ENCODE data around the gene MINDY4. TPM values are rescaled to one million over a fixed set of nuclear protein-coding genes. Genes with fewer than 3 reads are reported as not detected.

Gene MINDY4
- total RNA-seq, 1 experiment from 2014 or later: 3.0 TPM

DNA sequence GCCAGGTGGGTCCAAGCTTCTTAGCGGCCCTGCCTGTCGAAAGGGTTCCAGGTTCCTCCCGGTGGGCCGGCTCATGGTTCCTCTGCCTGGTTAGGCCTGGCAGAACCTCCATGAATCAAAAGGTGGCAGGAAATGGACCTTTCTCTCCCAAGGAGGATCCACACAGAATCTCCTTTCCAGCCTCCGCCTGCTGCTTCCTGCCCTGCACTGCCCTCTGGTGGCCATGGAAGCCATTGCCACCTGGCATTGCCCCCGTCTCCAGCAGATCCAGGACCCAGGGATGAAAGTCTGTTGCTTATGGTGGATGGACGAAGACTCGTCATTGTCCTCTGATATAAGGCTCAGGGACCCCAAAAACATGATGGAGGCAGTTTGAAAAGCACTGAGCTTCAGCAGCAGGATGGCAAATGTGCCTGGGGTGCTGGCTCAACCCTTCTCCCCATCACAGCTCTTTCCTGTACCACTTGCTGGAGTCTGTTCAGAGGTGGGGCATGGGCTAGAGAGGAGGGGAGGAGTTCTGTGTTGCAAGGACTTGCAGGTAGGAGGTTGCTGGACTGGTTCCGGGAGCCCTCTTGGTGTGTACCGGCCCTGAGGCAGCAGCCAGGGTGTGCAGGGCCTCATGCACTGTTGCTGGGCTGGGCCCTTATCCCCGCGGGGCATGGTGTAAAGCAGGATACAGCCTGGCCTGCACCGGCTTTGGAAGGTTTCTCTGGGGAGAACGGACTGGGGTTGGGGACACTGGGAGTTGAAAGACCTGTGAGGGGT lies 30.6 kb upstream of the MINDY4 start:
- Histone ChIP-seq H3F3A (ENCODE audit: low read length, unreplicated experiment) (no peaks in the 10 kb centered on the region), H3K27me3 (ENCODE audit: low read length) (peaks cover 18% of the 10 kb centered on the region), H2AFZ (ENCODE audit: low read length) (no peak overlapping the region), H3K79me2 (ENCODE audit: low read length) (no peaks in the 10 kb centered on the region), H3K36me3 (ENCODE audit: low read depth, low read length) (no peaks in the 10 kb centered on the region), H3K9ac (ENCODE audit: low read length) (no peak overlapping the region), H3K4me3 (ENCODE audit: low read length) (no peak overlapping the region), H4K20me1 (ENCODE audit: low read length) (no peaks in the 10 kb centered on the region), H3K27ac (ENCODE audit: low read length) (no peak overlapping the region), H3K9me3 (ENCODE audit: low read length) (no peaks in the 10 kb centered on the region), H3K4me1 (ENCODE audit: insufficient read depth, low read length) (no peaks in the 10 kb centered on the region), H3K4me2 (ENCODE audit: low read length) (no peak overlapping the region), H3K9me2 (replicated peaks; ENCODE audit: low read length) (no peaks in the 10 kb centered on the region)
- ChIA-PET POLR2A (ENCODE audit: unreplicated experiment) (no interaction called here), CTCF (interaction anchor here (0.6 kb wide), 1 partner anchor 56 kb away, joined by 3 read pairs; no protein-coding TSS in a partner anchor)
- intact Hi-C loops (cut with micrococcal nuclease): loop anchor here (5.0 kb wide), 1 partner anchor 93 kb away; no protein-coding TSS in a partner anchor
- ATAC-seq (peak; percentile 85), DNase-seq (peak; percentile 80)
- TF ChIP-seq, protein P1, sequence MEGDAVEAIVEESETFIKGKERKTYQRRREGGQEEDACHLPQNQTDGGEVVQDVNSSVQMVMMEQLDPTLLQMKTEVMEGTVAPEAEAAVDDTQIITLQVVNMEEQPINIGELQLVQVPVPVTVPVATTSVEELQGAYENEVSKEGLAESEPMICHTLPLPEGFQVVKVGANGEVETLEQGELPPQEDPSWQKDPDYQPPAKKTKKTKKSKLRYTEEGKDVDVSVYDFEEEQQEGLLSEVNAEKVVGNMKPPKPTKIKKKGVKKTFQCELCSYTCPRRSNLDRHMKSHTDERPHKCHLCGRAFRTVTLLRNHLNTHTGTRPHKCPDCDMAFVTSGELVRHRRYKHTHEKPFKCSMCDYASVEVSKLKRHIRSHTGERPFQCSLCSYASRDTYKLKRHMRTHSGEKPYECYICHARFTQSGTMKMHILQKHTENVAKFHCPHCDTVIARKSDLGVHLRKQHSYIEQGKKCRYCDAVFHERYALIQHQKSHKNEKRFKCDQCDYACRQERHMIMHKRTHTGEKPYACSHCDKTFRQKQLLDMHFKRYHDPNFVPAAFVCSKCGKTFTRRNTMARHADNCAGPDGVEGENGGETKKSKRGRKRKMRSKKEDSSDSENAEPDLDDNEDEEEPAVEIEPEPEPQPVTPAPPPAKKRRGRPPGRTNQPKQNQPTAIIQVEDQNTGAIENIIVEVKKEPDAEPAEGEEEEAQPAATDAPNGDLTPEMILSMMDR (conservative IDR thresholded peaks at IDR 0.05; ENCODE audit: low read depth, low read length): peak; percentile 94
- TF ChIP-seq EZH2 (IDR thresholded peaks at IDR 0.05; ENCODE audit: low read length, unreplicated experiment) (no peak), EZH2phosphoT487 (IDR thresholded peaks at IDR 0.05; ENCODE audit: borderline replicate concordance, low read length) (no peak)
- BruUV-seq (replicated peaks): no TSS peak

DNA sequence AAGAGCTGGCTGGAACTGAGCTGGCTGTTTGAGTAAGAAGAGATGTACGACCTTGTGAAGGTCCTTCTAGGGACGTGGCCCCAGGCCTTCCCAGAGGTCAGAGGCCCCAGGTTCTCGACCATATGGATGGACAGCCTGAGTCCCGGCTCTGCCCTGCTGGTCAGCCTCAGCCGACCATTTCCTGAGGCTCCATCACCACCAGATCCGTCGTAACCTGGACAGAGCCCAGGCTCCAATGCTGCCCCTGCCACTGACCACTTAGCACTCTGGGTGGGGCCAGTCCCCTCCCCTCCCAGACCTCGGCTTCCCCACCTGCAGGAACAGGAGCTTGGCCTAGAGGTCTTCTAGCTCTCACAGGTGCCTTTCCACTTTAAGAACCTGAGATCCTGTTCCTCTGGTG lies 29.9 kb upstream of the MINDY4 start:
- Histone ChIP-seq H3F3A (ENCODE audit: low read length, unreplicated experiment) (no peaks in the 10 kb centered on the region), H3K9me3 (ENCODE audit: low read length) (no peaks in the 10 kb centered on the region), H3K9me2 (replicated peaks; ENCODE audit: low read length) (no peaks in the 10 kb centered on the region), H4K20me1 (ENCODE audit: low read length) (no peaks in the 10 kb centered on the region), H3K79me2 (ENCODE audit: low read length) (no peaks in the 10 kb centered on the region), H3K4me1 (ENCODE audit: insufficient read depth, low read length) (no peaks in the 10 kb centered on the region), H2AFZ (ENCODE audit: low read length) (no peak overlapping the region), H3K27ac (ENCODE audit: low read length) (no peak overlapping the region), H3K36me3 (ENCODE audit: low read depth, low read length) (no peaks in the 10 kb centered on the region), H3K9ac (ENCODE audit: low read length) (no peak overlapping the region), H3K4me2 (ENCODE audit: low read length) (no peak overlapping the region), H3K27me3 (ENCODE audit: low read length) (peaks cover 11% of the 10 kb centered on the region), H3K4me3 (ENCODE audit: low read length) (no peak overlapping the region)
- no TSS peak for BruUV-seq (replicated peaks)
- ATAC-seq (no peak), DNase-seq (no peak)
- CTCF ChIA-PET: no interaction called here
- TF ChIP-seq EZH2phosphoT487 (IDR thresholded peaks at IDR 0.05; ENCODE audit: borderline replicate concordance, low read length): no peak
- TF ChIP-seq, protein P1 (conservative IDR thresholded peaks at IDR 0.05; ENCODE audit: low read depth, low read length): no peak
- TF ChIP-seq EZH2 (IDR thresholded peaks at IDR 0.05; ENCODE audit: low read length, unreplicated experiment): no peak
- POLR2A ChIA-PET (ENCODE audit: unreplicated experiment): no interaction called here
- intact Hi-C loops (cut with micrococcal nuclease): loop anchor here (5.0 kb wide), 1 partner anchor 94 kb away; no protein-coding TSS in a partner anchor

Measured in PC-3 (cell line).